HL-60 (cell line): ENCODE measurements around the gene VSIG10L.

Experiments used
- CTCF ChIP-seq: IDR thresholded peaks from one replicate; pipeline ENCODE4 v1.5.1; 2011; ENCODE audit warnings: low read length, control low read depth, inconsistent platforms; ENCODE audit not compliant: insufficient read depth
- GABPA ChIP-seq: IDR thresholded peaks from 2 replicates; pipeline ENCODE4 v1.6.1; 2012; ENCODE audit warnings: low read depth
- POLR2AphosphoS5 ChIP-seq: IDR thresholded peaks from 2 replicates; pipeline ENCODE4 v1.6.1; 2012; ENCODE audit warnings: low read depth

DNA sequence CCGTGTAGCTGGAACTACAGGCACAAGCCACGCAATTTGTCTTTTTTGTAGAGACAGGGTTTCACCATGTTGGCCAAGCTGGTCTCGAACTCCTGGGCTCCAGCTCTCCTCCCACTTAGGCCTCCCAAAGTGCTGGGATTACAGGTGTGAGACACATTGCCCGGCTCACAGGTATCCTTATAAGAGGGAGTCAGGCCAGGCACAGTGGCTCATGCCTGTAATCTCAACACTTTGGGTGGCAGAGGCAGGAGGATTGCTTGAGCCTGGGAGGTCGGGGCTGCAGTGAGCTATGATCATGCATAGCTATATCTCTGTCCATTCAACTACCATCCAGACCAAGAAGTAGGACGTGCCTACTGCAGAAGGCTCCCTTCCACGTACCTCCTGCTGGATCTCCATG is 40.7 kb downstream of the VSIG10L start:
- TF ChIP-seq POLR2AphosphoS5 (no peak), CTCF (no peak), GABPA (no peak)
